LNCaP clone FGC (cell line): ENCODE results near the gene GRK4.

Source experiments
- DNase-seq: peaks from one replicate; pipeline ENCODE4 v3.0.0-alpha.2; 2011; ENCODE audit warnings: low read depth
- H3K4me3 ChIP-seq: 2 replicates; pipeline ENCODE4 v1.5.1; 2011; ENCODE audit warnings: mild to moderate bottlenecking, low read depth, low read length, control low read depth
- TF ChIP-seq, protein P1 (sequence below): IDR thresholded peaks from 2 replicates; pipeline ENCODE4 v1.5.1; 2012; ENCODE audit warnings: mild to moderate bottlenecking; ENCODE audit not compliant: control insufficient read depth, insufficient read depth; ENCODE audit errors: extremely low read depth

The GRK4 gene

GRCh38 chr4:3065551-3065950 lies 102.2 kb downstream of the GRK4 start:
- TF ChIP-seq, protein P1, sequence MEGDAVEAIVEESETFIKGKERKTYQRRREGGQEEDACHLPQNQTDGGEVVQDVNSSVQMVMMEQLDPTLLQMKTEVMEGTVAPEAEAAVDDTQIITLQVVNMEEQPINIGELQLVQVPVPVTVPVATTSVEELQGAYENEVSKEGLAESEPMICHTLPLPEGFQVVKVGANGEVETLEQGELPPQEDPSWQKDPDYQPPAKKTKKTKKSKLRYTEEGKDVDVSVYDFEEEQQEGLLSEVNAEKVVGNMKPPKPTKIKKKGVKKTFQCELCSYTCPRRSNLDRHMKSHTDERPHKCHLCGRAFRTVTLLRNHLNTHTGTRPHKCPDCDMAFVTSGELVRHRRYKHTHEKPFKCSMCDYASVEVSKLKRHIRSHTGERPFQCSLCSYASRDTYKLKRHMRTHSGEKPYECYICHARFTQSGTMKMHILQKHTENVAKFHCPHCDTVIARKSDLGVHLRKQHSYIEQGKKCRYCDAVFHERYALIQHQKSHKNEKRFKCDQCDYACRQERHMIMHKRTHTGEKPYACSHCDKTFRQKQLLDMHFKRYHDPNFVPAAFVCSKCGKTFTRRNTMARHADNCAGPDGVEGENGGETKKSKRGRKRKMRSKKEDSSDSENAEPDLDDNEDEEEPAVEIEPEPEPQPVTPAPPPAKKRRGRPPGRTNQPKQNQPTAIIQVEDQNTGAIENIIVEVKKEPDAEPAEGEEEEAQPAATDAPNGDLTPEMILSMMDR: no peak
- no peak overlapping the region for H3K4me3 ChIP-seq
- DNase-seq: no peak

- DNase-seq: no peak
- TF ChIP-seq, protein P1: no peak
- no peak overlapping the region for H3K4me3 ChIP-seq
Observed at GRCh38 chr4:3066836-3067400, 103.5 kb downstream of the GRK4 start.

DNA sequence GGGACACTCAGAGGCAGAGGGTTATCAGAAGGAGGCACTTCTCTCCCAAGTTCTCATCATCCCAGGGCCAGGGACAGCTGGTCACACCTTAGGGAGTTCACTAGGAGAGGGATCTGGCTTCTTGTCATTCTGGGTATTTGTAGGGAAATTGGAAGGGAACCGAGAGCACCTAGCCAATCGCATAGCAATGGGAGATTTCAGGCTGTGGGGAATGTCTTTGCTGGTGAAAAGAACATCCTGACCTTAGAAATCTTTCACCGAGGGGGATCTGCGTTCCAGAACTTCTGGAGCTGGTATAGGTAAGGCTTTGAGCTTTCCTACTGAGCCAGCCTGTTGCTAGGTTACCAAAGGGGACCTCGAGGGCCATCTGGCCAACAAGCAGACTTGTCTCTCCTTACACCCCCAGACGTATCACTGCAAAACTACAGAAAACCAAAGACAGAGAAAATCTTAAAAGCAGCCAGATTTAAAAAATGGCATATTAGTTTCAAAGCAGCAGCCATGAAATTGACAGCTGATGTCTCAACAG lies 104.2 kb downstream of the GRK4 start:
- H3K4me3 ChIP-seq: no peak overlapping the region
- DNase-seq: no peak
- TF ChIP-seq, protein P1: no peak

DNA sequence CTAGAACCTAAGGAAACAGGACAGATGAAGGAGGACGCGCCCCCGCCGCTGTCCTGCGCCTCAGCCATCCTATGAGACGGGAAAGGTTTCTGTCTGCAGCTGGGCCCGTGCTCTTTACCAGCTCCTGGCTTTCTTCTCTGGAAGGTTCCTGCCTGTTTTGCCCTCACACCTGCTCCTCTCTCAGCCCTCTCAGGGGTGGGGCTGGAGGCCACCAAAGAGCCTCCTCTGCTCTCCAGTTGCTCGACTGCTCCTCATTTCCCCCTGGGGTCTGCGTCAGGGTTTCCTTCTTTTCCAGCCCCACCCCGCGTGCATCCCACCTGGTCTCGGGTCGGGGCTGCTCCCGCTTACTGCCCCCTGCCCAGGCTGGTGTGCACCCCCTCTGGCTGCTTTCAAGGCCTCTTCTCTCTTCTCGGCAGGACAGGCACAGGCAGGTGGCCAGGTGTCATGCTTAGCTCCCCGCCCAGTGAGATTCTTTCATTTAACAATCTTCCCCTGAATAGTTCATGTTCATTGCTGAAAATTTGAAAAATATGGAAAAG lies 106.4 kb downstream of the GRK4 start:
- DNase-seq: no peak
- TF ChIP-seq, protein P1: no peak
- no peak overlapping the region for H3K4me3 ChIP-seq

GRCh38 chr4:3070709-3071500 lies 107.5 kb downstream of the GRK4 start:
- H3K4me3 ChIP-seq: no peak overlapping the region
- DNase-seq: no peak
- TF ChIP-seq, protein P1: no peak

GRCh38 chr4:3071811-3072210 lies 108.4 kb downstream of the GRK4 start:
- no peak overlapping the region for H3K4me3 ChIP-seq
- DNase-seq: no peak
- TF ChIP-seq, protein P1: no peak
